ENCODE results near the gene GNGT2. TPM values are rescaled to one million over a fixed set of nuclear protein-coding genes. Genes with fewer than 3 reads are reported as not detected.

GNGT2 gene
- total and polyA plus RNA-seq, 4 donors: 0.23 to 2.2 (median 1.1) TPM

DNA sequence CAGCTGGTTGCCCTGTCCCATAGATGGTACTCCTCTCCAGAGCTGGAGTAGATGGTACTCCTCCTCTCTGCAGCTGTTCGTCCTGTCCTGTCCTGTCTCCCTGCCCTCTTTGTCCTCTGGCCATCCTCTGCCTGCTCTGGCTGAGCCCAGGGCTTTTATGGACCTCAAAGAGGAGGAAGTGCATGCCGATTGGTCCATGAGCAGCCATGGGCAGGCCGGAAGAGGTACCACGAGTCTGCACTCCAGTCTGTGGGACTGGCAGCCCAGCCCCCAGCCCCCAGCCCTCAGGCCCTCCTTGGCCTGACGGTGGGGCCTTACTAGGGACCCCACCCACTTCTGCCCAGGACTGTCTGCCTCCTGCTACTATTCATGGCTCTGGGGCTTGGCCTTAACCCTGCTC lies 27.0 kb downstream of the GNGT2 start:
- Histone ChIP-seq H3K27ac (ENCODE audit: low read depth in 1 of 2, low read length in 2 of 2) (no peak overlapping the region), H3K9ac (ENCODE audit: low read depth in 1 of 2, low read length in 2 of 2) (no peak overlapping the region), H3K36me3 (ENCODE audit: control insufficient read depth in 4 of 4, insufficient read depth in 3 of 4, low read depth in 1 of 4, low read length in 3 of 4) (no peaks in the 10 kb centered on the region), H3K9me3 (ENCODE audit: control insufficient read depth in 4 of 4, low read length in 3 of 4) (peaks cover 0 to 8% (median 2%) of the 10 kb centered on the region in 4 donors), H3K4me3 (ENCODE audit: low read depth in 1 of 3, low read length in 3 of 3) (no peak overlapping the region), H3K4me1 (ENCODE audit: control insufficient read depth in 4 of 4, insufficient read depth in 4 of 4, low read length in 3 of 4) (no peaks in the 10 kb centered on the region), H3K27me3 (ENCODE audit: control insufficient read depth in 4 of 4, insufficient read depth in 4 of 4, low read length in 3 of 4) (no peaks in the 10 kb centered on the region)
- 82% methylated on average over 5 of the region's 5 CpGs for WGBS
- no peak for DNase-seq (ENCODE audit: low spot score)
- TF ChIP-seq TAF1 (conservative IDR thresholded peaks at IDR 0.05) (no peak), GABPA (IDR thresholded peaks at IDR 0.05 in 1 of 2, conservative IDR thresholded peaks at IDR 0.05 in 1 of 2) (no peak), FOXA2 (IDR thresholded peaks at IDR 0.05) (no peak), EGR1 (IDR thresholded peaks at IDR 0.05; ENCODE audit: low read depth in 2 of 2) (no peak), CTCF (IDR thresholded peaks at IDR 0.05; ENCODE audit: low read depth, low read length, missing input control) (no peak)
- TF ChIP-seq, protein P1, sequence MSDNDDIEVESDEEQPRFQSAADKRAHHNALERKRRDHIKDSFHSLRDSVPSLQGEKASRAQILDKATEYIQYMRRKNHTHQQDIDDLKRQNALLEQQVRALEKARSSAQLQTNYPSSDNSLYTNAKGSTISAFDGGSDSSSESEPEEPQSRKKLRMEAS (IDR thresholded peaks at IDR 0.05): no peak
- TF ChIP-seq, protein P2, sequence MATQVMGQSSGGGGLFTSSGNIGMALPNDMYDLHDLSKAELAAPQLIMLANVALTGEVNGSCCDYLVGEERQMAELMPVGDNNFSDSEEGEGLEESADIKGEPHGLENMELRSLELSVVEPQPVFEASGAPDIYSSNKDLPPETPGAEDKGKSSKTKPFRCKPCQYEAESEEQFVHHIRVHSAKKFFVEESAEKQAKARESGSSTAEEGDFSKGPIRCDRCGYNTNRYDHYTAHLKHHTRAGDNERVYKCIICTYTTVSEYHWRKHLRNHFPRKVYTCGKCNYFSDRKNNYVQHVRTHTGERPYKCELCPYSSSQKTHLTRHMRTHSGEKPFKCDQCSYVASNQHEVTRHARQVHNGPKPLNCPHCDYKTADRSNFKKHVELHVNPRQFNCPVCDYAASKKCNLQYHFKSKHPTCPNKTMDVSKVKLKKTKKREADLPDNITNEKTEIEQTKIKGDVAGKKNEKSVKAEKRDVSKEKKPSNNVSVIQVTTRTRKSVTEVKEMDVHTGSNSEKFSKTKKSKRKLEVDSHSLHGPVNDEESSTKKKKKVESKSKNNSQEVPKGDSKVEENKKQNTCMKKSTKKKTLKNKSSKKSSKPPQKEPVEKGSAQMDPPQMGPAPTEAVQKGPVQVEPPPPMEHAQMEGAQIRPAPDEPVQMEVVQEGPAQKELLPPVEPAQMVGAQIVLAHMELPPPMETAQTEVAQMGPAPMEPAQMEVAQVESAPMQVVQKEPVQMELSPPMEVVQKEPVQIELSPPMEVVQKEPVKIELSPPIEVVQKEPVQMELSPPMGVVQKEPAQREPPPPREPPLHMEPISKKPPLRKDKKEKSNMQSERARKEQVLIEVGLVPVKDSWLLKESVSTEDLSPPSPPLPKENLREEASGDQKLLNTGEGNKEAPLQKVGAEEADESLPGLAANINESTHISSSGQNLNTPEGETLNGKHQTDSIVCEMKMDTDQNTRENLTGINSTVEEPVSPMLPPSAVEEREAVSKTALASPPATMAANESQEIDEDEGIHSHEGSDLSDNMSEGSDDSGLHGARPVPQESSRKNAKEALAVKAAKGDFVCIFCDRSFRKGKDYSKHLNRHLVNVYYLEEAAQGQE (IDR thresholded peaks at IDR 0.05): no peak

- H3K4me3 ChIP-seq (ENCODE audit: low read depth in 1 of 3, low read length in 3 of 3): no peak overlapping the region
- H3K9me3 ChIP-seq (ENCODE audit: control insufficient read depth in 4 of 4, low read length in 3 of 4): peaks cover 2 to 17% (median 5%) of the 10 kb centered on the region in 4 donors
- H3K4me1 ChIP-seq (ENCODE audit: control insufficient read depth in 4 of 4, insufficient read depth in 4 of 4, low read length in 3 of 4): no peaks in the 10 kb centered on the region
- no peaks in the 10 kb centered on the region for H3K36me3 ChIP-seq (ENCODE audit: control insufficient read depth in 4 of 4, insufficient read depth in 3 of 4, low read depth in 1 of 4, low read length in 3 of 4)
- H3K27me3 ChIP-seq (ENCODE audit: control insufficient read depth in 4 of 4, insufficient read depth in 4 of 4, low read length in 3 of 4): no peaks in the 10 kb centered on the region
- no peak overlapping the region for H3K9ac ChIP-seq (ENCODE audit: low read depth in 1 of 2, low read length in 2 of 2)
- 84% methylated on average over 6 of the region's 6 CpGs for WGBS
- H3K27ac ChIP-seq (ENCODE audit: low read depth in 1 of 2, low read length in 2 of 2): no peak overlapping the region
- no peak for DNase-seq (ENCODE audit: low spot score)
- TF ChIP-seq HNF4A (conservative IDR thresholded peaks at IDR 0.05) (no peak), CTCF (IDR thresholded peaks at IDR 0.05; ENCODE audit: low read depth, low read length, missing input control) (no peak)
These were observed 29.3 kb downstream of the GNGT2 start for GRCh38 chr17:49180998-49181635.

Data from liver (tissue), 9 donors.